ENCODE measurements around the gene ARHGAP42.

The ARHGAP42 gene

DNA sequence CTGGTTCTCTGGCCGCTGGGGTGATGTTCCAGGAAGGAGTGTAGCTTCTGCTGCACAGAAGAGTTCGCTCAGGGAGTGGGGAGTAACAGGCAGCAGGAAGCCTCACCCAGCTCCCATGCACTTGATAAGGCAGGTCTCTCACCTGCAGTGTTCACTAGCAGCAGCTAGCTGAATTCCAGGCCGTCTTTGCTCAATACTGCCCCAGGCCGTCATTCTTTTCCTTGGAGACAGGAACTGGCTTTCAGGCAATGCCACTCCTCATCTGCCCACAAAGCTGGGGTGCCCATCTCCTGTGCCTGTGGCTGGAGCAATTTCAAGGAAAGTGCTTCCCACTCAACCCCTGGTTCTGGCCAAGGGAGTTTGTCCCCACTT lies 66.1 kb downstream of the ARHGAP42 start:
- Histone ChIP-seq H3K4me3 (replicated peaks; ENCODE audit: insufficient read depth, low read length) (no peak overlapping the region), H3K27me3 (ENCODE audit: insufficient read depth, poor library complexity, severe bottlenecking) (no peaks in the 10 kb centered on the region), H3K27ac (replicated peaks) (no peak overlapping the region)
- DNase-seq (ENCODE audit: low read depth in 1 of 2, low spot score in 1 of 2), result no peak
- TF ChIP-seq, protein P1, sequence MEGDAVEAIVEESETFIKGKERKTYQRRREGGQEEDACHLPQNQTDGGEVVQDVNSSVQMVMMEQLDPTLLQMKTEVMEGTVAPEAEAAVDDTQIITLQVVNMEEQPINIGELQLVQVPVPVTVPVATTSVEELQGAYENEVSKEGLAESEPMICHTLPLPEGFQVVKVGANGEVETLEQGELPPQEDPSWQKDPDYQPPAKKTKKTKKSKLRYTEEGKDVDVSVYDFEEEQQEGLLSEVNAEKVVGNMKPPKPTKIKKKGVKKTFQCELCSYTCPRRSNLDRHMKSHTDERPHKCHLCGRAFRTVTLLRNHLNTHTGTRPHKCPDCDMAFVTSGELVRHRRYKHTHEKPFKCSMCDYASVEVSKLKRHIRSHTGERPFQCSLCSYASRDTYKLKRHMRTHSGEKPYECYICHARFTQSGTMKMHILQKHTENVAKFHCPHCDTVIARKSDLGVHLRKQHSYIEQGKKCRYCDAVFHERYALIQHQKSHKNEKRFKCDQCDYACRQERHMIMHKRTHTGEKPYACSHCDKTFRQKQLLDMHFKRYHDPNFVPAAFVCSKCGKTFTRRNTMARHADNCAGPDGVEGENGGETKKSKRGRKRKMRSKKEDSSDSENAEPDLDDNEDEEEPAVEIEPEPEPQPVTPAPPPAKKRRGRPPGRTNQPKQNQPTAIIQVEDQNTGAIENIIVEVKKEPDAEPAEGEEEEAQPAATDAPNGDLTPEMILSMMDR (IDR thresholded peaks at IDR 0.05; ENCODE audit: insufficient read depth, low read length), result no peak
- TF ChIP-seq GABPA (IDR thresholded peaks at IDR 0.05; ENCODE audit: low read depth), result no peak
- TF ChIP-seq SPI1 (IDR thresholded peaks at IDR 0.05; ENCODE audit: borderline replicate concordance, low read depth), result no peak

DNA sequence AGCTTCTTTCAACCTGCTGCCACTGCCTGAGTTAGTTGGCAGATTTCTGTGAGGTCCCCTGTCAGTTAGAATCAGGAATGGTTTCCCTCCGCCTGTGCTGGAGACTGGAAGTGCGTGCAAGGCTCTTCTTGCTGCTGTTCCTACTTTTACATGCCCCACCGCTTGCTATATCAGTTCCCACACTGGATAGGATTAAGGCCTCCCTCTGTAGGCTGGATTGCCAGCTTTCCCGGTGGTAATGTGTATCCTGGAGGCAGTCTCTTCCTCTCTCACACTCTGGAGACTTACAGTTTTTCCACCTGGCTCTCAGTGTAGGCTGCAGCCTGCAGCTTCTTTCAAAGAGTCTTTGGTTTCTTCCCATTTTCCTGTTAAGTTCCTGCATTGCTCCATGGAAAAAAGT lies 66.5 kb downstream of the ARHGAP42 start:
- DNase-seq (ENCODE audit: low read depth in 1 of 2, low spot score in 1 of 2), result no peak
- H3K27me3 ChIP-seq (ENCODE audit: insufficient read depth, poor library complexity, severe bottlenecking), result no peaks in the 10 kb centered on the region
- no peak overlapping the region for H3K27ac ChIP-seq (replicated peaks)
- TF ChIP-seq GABPA (IDR thresholded peaks at IDR 0.05; ENCODE audit: low read depth) (no peak), POLR2AphosphoS5 (IDR thresholded peaks at IDR 0.05; ENCODE audit: low read depth) (no peak), SPI1 (IDR thresholded peaks at IDR 0.05; ENCODE audit: borderline replicate concordance, low read depth) (no peak)
- TF ChIP-seq, protein P1 (IDR thresholded peaks at IDR 0.05; ENCODE audit: insufficient read depth, low read length), result no peak
- TF ChIP-seq, protein P2, sequence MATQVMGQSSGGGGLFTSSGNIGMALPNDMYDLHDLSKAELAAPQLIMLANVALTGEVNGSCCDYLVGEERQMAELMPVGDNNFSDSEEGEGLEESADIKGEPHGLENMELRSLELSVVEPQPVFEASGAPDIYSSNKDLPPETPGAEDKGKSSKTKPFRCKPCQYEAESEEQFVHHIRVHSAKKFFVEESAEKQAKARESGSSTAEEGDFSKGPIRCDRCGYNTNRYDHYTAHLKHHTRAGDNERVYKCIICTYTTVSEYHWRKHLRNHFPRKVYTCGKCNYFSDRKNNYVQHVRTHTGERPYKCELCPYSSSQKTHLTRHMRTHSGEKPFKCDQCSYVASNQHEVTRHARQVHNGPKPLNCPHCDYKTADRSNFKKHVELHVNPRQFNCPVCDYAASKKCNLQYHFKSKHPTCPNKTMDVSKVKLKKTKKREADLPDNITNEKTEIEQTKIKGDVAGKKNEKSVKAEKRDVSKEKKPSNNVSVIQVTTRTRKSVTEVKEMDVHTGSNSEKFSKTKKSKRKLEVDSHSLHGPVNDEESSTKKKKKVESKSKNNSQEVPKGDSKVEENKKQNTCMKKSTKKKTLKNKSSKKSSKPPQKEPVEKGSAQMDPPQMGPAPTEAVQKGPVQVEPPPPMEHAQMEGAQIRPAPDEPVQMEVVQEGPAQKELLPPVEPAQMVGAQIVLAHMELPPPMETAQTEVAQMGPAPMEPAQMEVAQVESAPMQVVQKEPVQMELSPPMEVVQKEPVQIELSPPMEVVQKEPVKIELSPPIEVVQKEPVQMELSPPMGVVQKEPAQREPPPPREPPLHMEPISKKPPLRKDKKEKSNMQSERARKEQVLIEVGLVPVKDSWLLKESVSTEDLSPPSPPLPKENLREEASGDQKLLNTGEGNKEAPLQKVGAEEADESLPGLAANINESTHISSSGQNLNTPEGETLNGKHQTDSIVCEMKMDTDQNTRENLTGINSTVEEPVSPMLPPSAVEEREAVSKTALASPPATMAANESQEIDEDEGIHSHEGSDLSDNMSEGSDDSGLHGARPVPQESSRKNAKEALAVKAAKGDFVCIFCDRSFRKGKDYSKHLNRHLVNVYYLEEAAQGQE (IDR thresholded peaks at IDR 0.05; ENCODE audit: insufficient replicate concordance, low read depth), result no peak
- H3K4me3 ChIP-seq (replicated peaks; ENCODE audit: insufficient read depth, low read length), result no peak overlapping the region

DNA sequence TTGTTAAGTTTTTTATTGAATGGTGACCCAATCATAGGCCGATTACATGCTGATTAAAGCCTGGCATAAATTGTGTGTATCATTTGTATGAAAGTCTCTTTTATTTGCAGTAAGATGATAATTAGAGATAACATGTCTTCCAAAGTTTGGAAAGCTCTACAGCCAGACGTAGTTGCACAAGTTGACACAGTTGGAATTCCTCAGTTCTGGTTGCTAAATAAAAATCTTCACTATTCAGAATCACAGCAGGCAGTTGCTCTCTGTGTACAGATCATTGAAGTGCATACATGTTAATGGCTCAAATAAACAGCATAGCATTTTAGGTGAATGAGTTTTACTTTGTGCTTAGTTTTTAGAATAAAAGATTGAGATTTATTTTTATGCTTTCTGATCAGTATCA lies 69.5 kb downstream of the ARHGAP42 start:
- TF ChIP-seq SPI1 (IDR thresholded peaks at IDR 0.05; ENCODE audit: borderline replicate concordance, low read depth) (no peak), POLR2AphosphoS5 (IDR thresholded peaks at IDR 0.05; ENCODE audit: low read depth) (no peak), GABPA (IDR thresholded peaks at IDR 0.05; ENCODE audit: low read depth) (no peak)
- TF ChIP-seq, protein P2 (IDR thresholded peaks at IDR 0.05; ENCODE audit: insufficient replicate concordance, low read depth), result no peak
- TF ChIP-seq, protein P1 (IDR thresholded peaks at IDR 0.05; ENCODE audit: insufficient read depth, low read length), result no peak
- no peak for DNase-seq (ENCODE audit: low read depth in 1 of 2, low spot score in 1 of 2)

DNA sequence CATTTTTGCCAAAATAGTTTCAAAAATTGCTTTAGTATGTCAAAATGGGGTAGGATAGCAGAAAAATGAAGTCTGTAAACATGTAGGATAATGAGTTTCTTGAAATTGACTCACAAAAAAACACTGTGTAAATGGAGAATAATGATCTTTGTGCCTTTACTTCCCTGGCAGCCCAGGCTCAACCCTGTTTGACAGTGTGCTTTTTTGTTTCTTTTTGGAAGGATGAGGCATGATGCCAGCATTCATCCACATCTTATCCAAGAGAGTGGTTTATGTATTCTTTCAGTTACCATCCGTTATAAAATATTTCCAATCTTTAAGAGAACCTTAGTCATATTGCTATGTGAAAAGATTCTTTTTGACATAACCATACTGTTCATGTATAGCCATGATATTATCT lies 70.6 kb downstream of the ARHGAP42 start:
- H3K4me3 ChIP-seq (replicated peaks; ENCODE audit: insufficient read depth, low read length), result no peak overlapping the region
- TF ChIP-seq GABPA (IDR thresholded peaks at IDR 0.05; ENCODE audit: low read depth) (no peak), SPI1 (IDR thresholded peaks at IDR 0.05; ENCODE audit: borderline replicate concordance, low read depth) (no peak)
- DNase-seq (ENCODE audit: low read depth in 1 of 2, low spot score in 1 of 2), result no peak

More for the DNA sequence above, 69.5 kb downstream of the ARHGAP42 start:
- H3K4me3 ChIP-seq (replicated peaks; ENCODE audit: insufficient read depth, low read length), result no peak overlapping the region
- no peak overlapping the region for H3K27ac ChIP-seq (replicated peaks)
- H3K27me3 ChIP-seq (ENCODE audit: insufficient read depth, poor library complexity, severe bottlenecking), result no peaks in the 10 kb centered on the region

More for the DNA sequence above, 70.6 kb downstream of the ARHGAP42 start:
- Histone ChIP-seq H3K27me3 (ENCODE audit: insufficient read depth, poor library complexity, severe bottlenecking) (no peaks in the 10 kb centered on the region), H3K27ac (replicated peaks) (no peak overlapping the region)

Measured in HL-60 (cell line).